Endodermal cell (in vitro differentiated cells): ENCODE results near the gene IGFLR1. TPM values are rescaled to one million over a fixed set of nuclear protein-coding genes. Genes with fewer than 3 reads are reported as not detected.

Experiments
- DNase-seq: peaks from one replicate; pipeline ENCODE4 v3.0.0-alpha.2; 2017
- H3K27ac ChIP-seq: 2 replicates; pipeline ENCODE4 v1.5.1; 2013; ENCODE audit warnings: mild to moderate bottlenecking, low read depth, low read length, moderate library complexity
- H3K27me3 ChIP-seq: 2 replicates; pipeline ENCODE4 v1.6.1; 2013; ENCODE audit warnings: mild to moderate bottlenecking, low read length, moderate library complexity; ENCODE audit not compliant: insufficient read depth, control insufficient read depth, poor library complexity, severe bottlenecking
- H3K36me3 ChIP-seq: 2 replicates; pipeline ENCODE4 v1.7.0; 2013; ENCODE audit warnings: mild to moderate bottlenecking, low read length, moderate library complexity; ENCODE audit not compliant: control insufficient read depth, insufficient read depth
- H3K4me1 ChIP-seq: one replicate; pipeline ENCODE4 v1.7.0; 2013; ENCODE audit warnings: low read length; ENCODE audit not compliant: control insufficient read depth, insufficient read depth
- H3K4me3 ChIP-seq: 2 replicates; pipeline ENCODE4 v1.5.1; 2013; ENCODE audit warnings: mild to moderate bottlenecking, low read length, moderate library complexity
- H3K9ac ChIP-seq: 2 replicates; pipeline ENCODE4 v1.6.1; 2013; ENCODE audit warnings: mild to moderate bottlenecking, low read length, moderate library complexity; ENCODE audit not compliant: poor library complexity, severe bottlenecking; ENCODE audit errors: extremely low read depth
- H3K9me3 ChIP-seq: 2 replicates; pipeline ENCODE4 v1.6.1; 2013; ENCODE audit warnings: mild to moderate bottlenecking, low read length, moderate library complexity; ENCODE audit not compliant: control insufficient read depth
- H3K27ac Mint-ChIP-seq: 2 replicates; pipeline ENCODE4 v1.8.0; 2020; ENCODE audit warnings: mixed read lengths
- H3K27me3 Mint-ChIP-seq: 2 replicates; pipeline ENCODE4 v1.8.0; 2021; ENCODE audit warnings: mild to moderate bottlenecking, mixed read lengths; ENCODE audit not compliant: insufficient read depth
- H3K36me3 Mint-ChIP-seq: 2 replicates; pipeline ENCODE4 v1.8.0; 2020; ENCODE audit warnings: low read depth, mixed read lengths
- H3K4me1 Mint-ChIP-seq: 2 replicates; pipeline ENCODE4 v1.8.0; 2020; ENCODE audit warnings: mixed read lengths
- H3K4me3 Mint-ChIP-seq: 2 replicates; pipeline ENCODE4 v1.8.0; 2020; ENCODE audit warnings: mild to moderate bottlenecking, moderate library complexity, mixed read lengths
- H3K9me3 Mint-ChIP-seq: 2 replicates; pipeline ENCODE4 v1.8.0; 2020; ENCODE audit warnings: mild to moderate bottlenecking, mixed read lengths
- CTCF ChIP-seq: fragments of 200-600 bp; sonication (generic); conservative IDR thresholded peaks from 2 replicates; pipeline ENCODE4 v1.5.0; 2021; ENCODE audit warnings: antibody characterized with exemption, mild to moderate bottlenecking
- WGBS, 2 experiments: methylation state at CpG; one replicate each; pipeline versions ENCODE4 v1.1.5 to v1.1.7; 2013; ENCODE audit warnings: missing lambda C conversion rate in 2 of 2, mixed read lengths in 1 of 2; ENCODE audit not compliant: insufficient coverage in 1 of 2, insufficient read length in 1 of 2; 5-methylcytosine and 5-hydroxymethylcytosine counted together
- total RNA-seq, 2 donors: library from RNA; stranded (reverse); fragmentation: NEBNext Ultra II Directional in 1 of 2; extraction: Animal tissue kit (Norgen Biotek cat#: 25700) in 1 of 2; gene quantifications; 2 replicates in 1 of 2; 3 replicates in 1 of 2; pipeline ENCODE4 v1.2.1, GENCODE V29; 2021

IGFLR1 gene
- total RNA-seq, 2 donors from 2014 or later, result 4.6 to 7.1 TPM

- H3K4me3 ChIP-seq, result no peak overlapping the region
These were observed 25.8 kb upstream of the IGFLR1 start for GRCh38 chr19:35768082-35768421.

DNA sequence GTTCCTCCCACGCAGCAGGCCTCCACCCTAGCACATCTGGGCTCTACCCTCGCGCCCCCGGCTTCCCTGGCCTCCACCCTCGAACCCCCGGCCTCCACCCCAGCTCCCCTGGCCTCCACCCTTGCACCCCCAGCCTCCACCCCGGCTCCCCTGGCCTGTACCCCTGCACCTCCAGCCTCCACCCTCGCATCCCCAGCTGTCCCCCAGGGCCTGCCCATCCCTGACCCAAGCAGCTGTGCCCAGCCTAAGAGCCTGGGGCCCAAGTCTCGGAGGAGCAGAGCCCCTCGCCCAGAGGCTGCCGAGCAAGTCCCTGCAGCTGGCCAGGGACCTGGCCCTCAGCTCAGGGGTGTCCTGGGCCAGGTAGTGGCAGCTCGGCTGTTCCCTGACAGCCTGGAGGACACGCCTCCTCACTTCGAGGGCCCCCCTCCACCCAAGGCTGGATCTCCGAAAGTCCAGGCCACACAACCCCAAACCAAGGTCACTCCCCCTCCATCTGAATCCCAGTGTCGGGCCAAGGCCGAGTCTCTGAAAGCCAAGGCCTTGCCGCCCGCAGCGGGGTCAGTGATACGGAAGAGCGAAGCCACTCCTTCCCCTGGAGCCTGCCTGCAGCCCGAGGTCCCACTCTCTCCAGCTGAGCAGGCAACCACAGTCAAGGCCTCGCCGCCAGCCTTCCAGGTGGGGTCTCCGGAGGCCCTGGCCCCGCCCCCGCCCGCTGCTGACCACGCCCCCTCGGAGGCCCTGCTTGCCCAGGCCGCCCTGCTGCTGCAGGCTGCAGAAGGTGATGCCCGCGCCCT is 25.2 kb upstream of the IGFLR1 start:
- H3K36me3 Mint-ChIP-seq, result peaks cover 22% of the 10 kb centered on the region
- peaks cover 4% of the 10 kb centered on the region for H3K27me3 Mint-ChIP-seq
- Histone ChIP-seq H3K9me3 (no peaks in the 10 kb centered on the region), H3K27ac (no peak overlapping the region), H3K9ac (no peak overlapping the region), H3K36me3 (peaks cover 19% of the 10 kb centered on the region), H3K27me3 (no peaks in the 10 kb centered on the region), H3K4me3 (no peak overlapping the region), H3K4me1 (peaks cover 2% of the 10 kb centered on the region)
- TF ChIP-seq CTCF, result no peak
- no peak overlapping the region for H3K4me3 Mint-ChIP-seq
- peaks cover 3% of the 10 kb centered on the region for H3K4me1 Mint-ChIP-seq
- peak; percentile 98 for DNase-seq
- 55 to 58% methylated on average over 5 to 34 of the region's 34 CpGs for WGBS, 2 experiments
- H3K9me3 Mint-ChIP-seq, result no peaks in the 10 kb centered on the region
- no peak overlapping the region for H3K27ac Mint-ChIP-seq

More at GRCh38 chr19:35768082-35768421, 25.8 kb upstream of the IGFLR1 start:
- Histone ChIP-seq H3K27ac (no peak overlapping the region), H3K27me3 (no peaks in the 10 kb centered on the region), H3K4me1 (peaks cover 2% of the 10 kb centered on the region), H3K9me3 (no peaks in the 10 kb centered on the region), H3K36me3 (peaks cover 19% of the 10 kb centered on the region), H3K9ac (no peak overlapping the region)
- Mint-ChIP-seq H3K4me1 (peaks cover 3% of the 10 kb centered on the region), H3K27ac (no peak overlapping the region), H3K36me3 (peaks cover 22% of the 10 kb centered on the region), H3K4me3 (no peak overlapping the region), H3K9me3 (no peaks in the 10 kb centered on the region), H3K27me3 (peaks cover 8% of the 10 kb centered on the region)
- 71 to 72% methylated on average over 14 to 15 of the region's 15 CpGs for WGBS, 2 experiments
- no peak for TF ChIP-seq CTCF
- no peak for DNase-seq

DNA sequence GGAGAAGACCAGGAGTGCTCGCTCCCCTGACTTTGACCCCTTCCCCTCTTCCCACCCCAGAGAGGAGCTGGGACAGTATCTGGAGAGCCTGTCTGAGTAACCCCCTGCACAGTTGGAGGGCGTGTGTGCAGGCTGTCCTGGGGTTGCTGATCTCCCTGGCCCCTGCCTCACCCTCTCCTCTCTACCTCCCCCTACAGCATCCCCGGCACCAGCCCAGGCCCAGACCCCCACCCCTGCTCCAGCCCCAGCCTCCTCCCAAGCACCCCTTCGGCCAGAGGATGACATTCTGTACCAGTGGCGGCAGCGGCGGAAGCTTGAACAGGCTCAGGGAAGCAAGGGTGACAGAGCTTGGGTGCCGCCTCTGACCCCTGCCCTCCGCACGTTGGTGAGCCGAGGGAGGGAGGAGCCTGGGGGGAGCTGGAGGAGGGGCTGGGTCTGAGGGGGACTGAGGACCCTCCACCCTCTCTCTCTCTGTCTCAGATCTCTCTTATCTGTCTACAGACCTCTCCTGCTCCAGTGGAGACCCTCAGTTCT is 24.4 kb upstream of the IGFLR1 start:
- no peak for TF ChIP-seq CTCF
- Histone ChIP-seq H3K4me1 (peaks cover 2% of the 10 kb centered on the region), H3K4me3 (no peak overlapping the region), H3K27me3 (no peaks in the 10 kb centered on the region), H3K9ac (no peak overlapping the region), H3K36me3 (peaks cover 25% of the 10 kb centered on the region), H3K9me3 (no peaks in the 10 kb centered on the region), H3K27ac (no peak overlapping the region)
- Mint-ChIP-seq H3K4me1 (peaks cover 3% of the 10 kb centered on the region), H3K9me3 (no peaks in the 10 kb centered on the region), H3K4me3 (no peak overlapping the region), H3K36me3 (peaks cover 28% of the 10 kb centered on the region), H3K27ac (no peak overlapping the region), H3K27me3 (peaks cover 2% of the 10 kb centered on the region)
- WGBS, 2 experiments, result 88 to 92% methylated on average over 4 to 11 of the region's 11 CpGs
- peak; percentile 49 for DNase-seq
